Measurements from ENCODE around the gene PSMG4. TPM values are rescaled to one million over a fixed set of nuclear protein-coding genes. Genes with fewer than 3 reads are reported as not detected.
"Not testable (repeated sequence)": the region's sequence is repeated elsewhere in the genome, so short reads cannot be mapped to it uniquely, and the experiment has no call there.

Gene PSMG4
- total RNA-seq, 1 donor from 2014 or later = 9.7 TPM

- peaks cover 10% of the 10 kb centered on the region for H3K4me1 Mint-ChIP-seq (ENCODE audit: unreplicated experiment)
- no peaks in the 10 kb centered on the region for H3K9me3 Mint-ChIP-seq (ENCODE audit: unreplicated experiment)
- no peak overlapping the region for H3K4me3 Mint-ChIP-seq (ENCODE audit: unreplicated experiment)
- TF ChIP-seq CTCF (IDR thresholded peaks at IDR 0.05; ENCODE audit: unreplicated experiment) = peak; percentile 46
- DNase-seq (ENCODE audit: low spot score) = no peak
- H3K27me3 Mint-ChIP-seq (ENCODE audit: unreplicated experiment) = no peaks in the 10 kb centered on the region
- H3K27ac Mint-ChIP-seq (ENCODE audit: unreplicated experiment) = no peak overlapping the region
- no peaks in the 10 kb centered on the region for H3K36me3 Mint-ChIP-seq (ENCODE audit: low read depth, unreplicated experiment)
These were observed 19.5 kb upstream of the PSMG4 start for GRCh38 chr6:3239110-3239830.

DNA sequence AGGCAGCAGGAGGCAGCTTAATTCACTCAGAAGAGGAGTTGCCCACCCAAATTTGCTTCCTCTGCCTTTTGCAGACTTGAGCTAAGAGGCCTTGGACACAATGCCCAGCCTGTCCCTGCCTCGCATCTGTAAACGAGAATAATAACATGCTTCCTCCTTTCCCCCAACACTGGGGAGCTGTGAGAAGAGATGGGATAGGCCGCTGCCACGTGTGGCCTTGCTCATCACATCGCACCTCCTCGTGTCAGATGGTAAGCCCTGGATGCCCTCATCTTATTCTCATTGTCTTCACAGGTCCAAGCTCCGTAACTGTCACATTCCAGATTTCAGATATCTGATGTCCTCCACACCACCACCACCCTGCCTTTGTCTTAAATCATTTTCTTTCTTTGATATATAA, 18.2 kb upstream of the PSMG4 start:
- Mint-ChIP-seq H3K27me3 (ENCODE audit: unreplicated experiment) (no peaks in the 10 kb centered on the region), H3K9me3 (ENCODE audit: unreplicated experiment) (no peaks in the 10 kb centered on the region), H3K27ac (ENCODE audit: unreplicated experiment) (no peak overlapping the region), H3K4me1 (ENCODE audit: unreplicated experiment) (peaks cover 8% of the 10 kb centered on the region), H3K4me3 (ENCODE audit: unreplicated experiment) (no peak overlapping the region), H3K36me3 (ENCODE audit: low read depth, unreplicated experiment) (no peaks in the 10 kb centered on the region)
- no peak for DNase-seq (ENCODE audit: low spot score)
- no peak for TF ChIP-seq CTCF (IDR thresholded peaks at IDR 0.05; ENCODE audit: unreplicated experiment)

GRCh38 chr6:3241745-3242144, 17.0 kb upstream of the PSMG4 start:
- not testable (repeated sequence) for DNase-seq (ENCODE audit: low spot score); H3K4me3 Mint-ChIP-seq (ENCODE audit: unreplicated experiment); H3K27ac Mint-ChIP-seq (ENCODE audit: unreplicated experiment); H3K4me1 Mint-ChIP-seq (ENCODE audit: unreplicated experiment); H3K36me3 Mint-ChIP-seq (ENCODE audit: low read depth, unreplicated experiment); H3K27me3 Mint-ChIP-seq (ENCODE audit: unreplicated experiment); H3K9me3 Mint-ChIP-seq (ENCODE audit: unreplicated experiment)

DNA sequence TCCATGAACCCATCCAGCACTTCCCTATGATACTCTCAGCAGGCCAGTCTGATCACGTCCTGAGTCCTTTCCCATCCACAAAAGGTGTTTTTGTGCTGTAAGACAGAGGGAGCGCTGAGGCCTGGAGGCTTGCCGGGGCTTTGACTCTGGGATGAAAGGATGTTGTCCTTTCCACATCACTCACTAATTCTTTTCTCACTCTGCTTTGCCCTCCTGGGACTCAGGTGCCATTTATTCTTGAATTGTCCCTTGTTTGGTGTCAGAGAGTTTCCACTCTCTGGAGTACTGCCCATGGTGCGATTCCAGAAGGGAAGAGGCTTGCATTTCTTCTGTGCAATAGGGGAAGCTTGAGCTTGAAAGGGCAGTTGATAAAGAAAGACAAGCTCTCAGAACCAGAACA, 16.0 kb upstream of the PSMG4 start:
- no peak overlapping the region for H3K27ac Mint-ChIP-seq (ENCODE audit: unreplicated experiment)
- H3K27me3 Mint-ChIP-seq (ENCODE audit: unreplicated experiment) = no peaks in the 10 kb centered on the region
- H3K4me1 Mint-ChIP-seq (ENCODE audit: unreplicated experiment) = no peaks in the 10 kb centered on the region
- TF ChIP-seq CTCF (IDR thresholded peaks at IDR 0.05; ENCODE audit: unreplicated experiment) = no peak
- no peaks in the 10 kb centered on the region for H3K9me3 Mint-ChIP-seq (ENCODE audit: unreplicated experiment)
- no peaks in the 10 kb centered on the region for H3K36me3 Mint-ChIP-seq (ENCODE audit: low read depth, unreplicated experiment)
- no peak for DNase-seq (ENCODE audit: low spot score)
- H3K4me3 Mint-ChIP-seq (ENCODE audit: unreplicated experiment) = no peak overlapping the region

DNA sequence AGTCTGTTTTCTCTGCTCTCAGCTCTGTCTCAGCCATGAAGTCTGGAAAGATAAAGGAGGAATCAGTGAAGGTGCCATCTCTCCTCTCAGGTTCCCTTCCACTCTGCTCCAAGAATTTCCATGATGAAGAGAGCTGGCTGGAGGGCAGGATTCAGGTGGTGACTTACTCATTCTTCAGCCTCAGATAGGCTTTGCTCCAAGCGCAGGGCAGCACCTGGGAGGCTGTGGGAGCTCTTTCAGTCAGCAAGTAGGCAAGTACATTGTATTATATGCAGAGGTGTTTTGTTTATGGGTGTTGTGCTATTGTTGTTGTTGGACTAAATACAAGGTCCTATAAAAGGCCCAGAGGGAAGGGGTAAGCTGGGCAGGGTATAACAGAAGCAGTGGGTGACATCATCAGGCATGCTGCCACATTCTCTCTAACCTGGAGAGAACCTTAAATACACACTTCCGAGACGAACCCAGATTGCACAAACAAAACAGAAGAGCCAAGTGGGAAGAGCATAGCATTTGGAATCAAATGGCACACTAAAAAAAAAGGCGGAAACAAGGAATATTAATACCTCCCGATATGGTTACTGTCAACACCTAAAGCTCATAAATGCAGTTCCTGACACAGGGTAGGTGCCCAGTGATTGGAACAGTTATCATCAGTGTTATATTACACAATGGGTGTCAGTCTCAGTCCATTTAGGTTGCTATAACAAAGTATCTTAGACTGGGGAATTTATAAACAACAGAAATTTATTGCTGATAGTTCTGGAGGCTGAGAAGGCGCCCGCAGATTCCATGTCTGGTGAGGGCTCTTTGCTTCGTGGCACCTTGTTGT, 14.5 kb upstream of the PSMG4 start:
- no peaks in the 10 kb centered on the region for H3K36me3 Mint-ChIP-seq (ENCODE audit: low read depth, unreplicated experiment)
- H3K27me3 Mint-ChIP-seq (ENCODE audit: unreplicated experiment) = no peaks in the 10 kb centered on the region
- H3K9me3 Mint-ChIP-seq (ENCODE audit: unreplicated experiment) = no peaks in the 10 kb centered on the region
- H3K27ac Mint-ChIP-seq (ENCODE audit: unreplicated experiment) = no peak overlapping the region
- DNase-seq (ENCODE audit: low spot score) = no peak
- TF ChIP-seq CTCF (IDR thresholded peaks at IDR 0.05; ENCODE audit: unreplicated experiment) = no peak
- H3K4me3 Mint-ChIP-seq (ENCODE audit: unreplicated experiment) = no peak overlapping the region
- no peaks in the 10 kb centered on the region for H3K4me1 Mint-ChIP-seq (ENCODE audit: unreplicated experiment)

DNA sequence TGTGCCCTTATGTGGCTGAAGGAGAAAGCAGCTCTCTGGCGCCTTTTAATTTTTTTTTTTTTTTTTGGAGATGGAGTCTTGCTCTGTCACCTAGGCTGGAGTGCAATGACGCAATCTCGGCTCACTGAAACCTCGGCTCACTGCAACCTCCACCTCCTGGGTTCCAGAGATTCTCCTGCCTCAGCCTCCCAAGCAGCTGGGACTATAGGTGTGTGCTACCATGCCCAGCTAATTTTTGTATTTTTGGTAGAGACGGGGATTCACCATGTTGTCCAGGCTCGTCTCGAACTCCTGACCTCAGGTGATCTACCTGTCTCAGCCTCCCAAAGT, 13.9 kb upstream of the PSMG4 start:
- not testable (repeated sequence) for H3K36me3 Mint-ChIP-seq (ENCODE audit: low read depth, unreplicated experiment); H3K27me3 Mint-ChIP-seq (ENCODE audit: unreplicated experiment); H3K27ac Mint-ChIP-seq (ENCODE audit: unreplicated experiment); DNase-seq (ENCODE audit: low spot score); H3K9me3 Mint-ChIP-seq (ENCODE audit: unreplicated experiment); H3K4me3 Mint-ChIP-seq (ENCODE audit: unreplicated experiment); H3K4me1 Mint-ChIP-seq (ENCODE audit: unreplicated experiment)

All from endothelial cell (in vitro differentiated cells).